Measurements from ENCODE around the gene NXPE3.
A peak's percentile ranks its signal among the peaks of the same experiment; 100 is the strongest.

NXPE3 gene

DNA sequence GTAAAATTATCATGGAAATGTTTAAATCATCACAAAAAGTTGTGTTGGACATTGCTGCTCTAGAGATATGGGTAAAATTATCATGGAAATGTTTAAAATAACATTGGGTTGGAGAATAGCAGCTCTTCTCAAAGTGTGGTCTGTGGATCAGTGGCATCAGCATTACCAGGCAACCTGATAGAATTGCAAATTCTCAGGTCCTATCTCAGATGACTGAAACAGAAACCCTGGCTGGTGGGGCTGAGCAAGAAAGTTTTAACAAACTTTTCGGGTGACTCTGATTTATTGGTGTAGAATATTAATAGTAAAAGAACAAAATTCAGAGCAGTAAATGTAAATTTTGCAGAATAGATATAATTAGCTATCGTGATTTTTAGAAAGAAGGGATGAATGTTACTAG lies 28.9 kb downstream of the NXPE3 start:
- Histone ChIP-seq H3K79me1 (replicated peaks; ENCODE audit: low read length, poor library complexity, severe bottlenecking) (peaks cover 15% of the 10 kb centered on the region), H2BK12ac (ENCODE audit: low read length in 2 of 2) (no peak overlapping the region)
- WGBS: 96% methylated on average over 2 of the region's 2 CpGs

DNA sequence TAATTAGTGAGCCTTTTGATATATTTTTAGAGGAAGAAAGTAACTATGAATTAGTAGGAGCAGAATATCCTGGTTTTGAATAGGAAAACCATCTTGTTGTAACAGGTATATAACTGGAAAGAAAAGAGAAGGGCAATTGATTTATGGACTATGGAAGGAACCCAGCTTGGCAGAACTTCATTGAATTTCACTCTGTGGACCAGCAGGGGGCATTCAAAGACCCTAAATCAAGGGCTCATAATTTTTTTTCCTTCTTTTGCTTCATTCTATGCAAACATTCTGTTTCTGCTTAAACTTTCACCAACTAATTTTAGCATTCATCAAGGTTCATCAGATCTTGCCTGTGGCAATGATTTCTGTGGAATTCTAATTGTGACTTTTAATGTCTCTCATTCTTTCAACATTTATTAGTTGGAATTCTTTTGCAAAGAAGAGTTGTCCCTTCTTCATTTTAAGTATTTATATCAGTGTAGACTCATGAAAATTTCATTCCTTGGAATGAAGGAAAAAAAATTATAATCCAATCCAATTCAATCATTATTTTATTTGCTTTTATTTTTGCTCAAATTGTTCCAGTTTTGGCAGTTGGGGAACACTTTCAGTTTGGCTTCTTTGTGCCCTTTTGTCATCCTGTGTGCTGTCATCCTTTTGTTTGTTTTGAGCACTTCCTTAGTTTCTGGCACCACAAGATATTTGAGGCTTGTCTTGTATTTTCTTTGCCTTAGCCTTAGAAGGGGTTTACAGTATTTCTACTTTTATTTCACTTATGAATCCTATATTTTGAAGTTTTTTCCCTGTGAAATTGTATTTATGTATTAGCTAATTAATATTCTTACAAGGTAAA lies 30.4 kb downstream of the NXPE3 start:
- peak overlapping the region; percentile 54 for H3K9ac ChIP-seq (ENCODE audit: low read length)
- no peak overlapping the region for H2BK12ac ChIP-seq (ENCODE audit: low read length in 2 of 2)
- peaks cover 12% of the 10 kb centered on the region for H3K79me1 ChIP-seq (replicated peaks; ENCODE audit: low read length, poor library complexity, severe bottlenecking)
- H2AK5ac ChIP-seq (ENCODE audit: low read length, severe bottlenecking): no peak overlapping the region
- H3K4me1 ChIP-seq (ENCODE audit: control insufficient read depth, insufficient read depth, low read depth, low read length): peaks cover 3% of the 10 kb centered on the region
- no peak overlapping the region for H3K4me3 ChIP-seq (ENCODE audit: insufficient read depth in 1 of 2, low read depth in 1 of 2, low read length in 2 of 2)
- no peak overlapping the region for H4K91ac ChIP-seq (ENCODE audit: low read length)
- H3K27ac ChIP-seq (ENCODE audit: low read length, poor library complexity, severe bottlenecking): no peak overlapping the region
- H3K23ac ChIP-seq (ENCODE audit: low read length in 2 of 2): no peak overlapping the region
- no peak overlapping the region for H2BK120ac ChIP-seq (ENCODE audit: low read depth, low read length)
- no peaks in the 10 kb centered on the region for H3K27me3 ChIP-seq (ENCODE audit: control insufficient read depth in 1 of 2, insufficient read depth in 1 of 2, low read length in 2 of 2)
- peaks cover 6 to 8% of the 10 kb centered on the region in 2 experiments for H3K36me3 ChIP-seq (ENCODE audit: control insufficient read depth in 1 of 2, insufficient read depth in 2 of 2, low read depth in 1 of 2, low read length in 2 of 2)
- no peak overlapping the region for H2BK5ac ChIP-seq (ENCODE audit: low read depth, low read length, poor library complexity, severe bottlenecking)
- no peak overlapping the region for H3K4me2 ChIP-seq (ENCODE audit: low read length, poor library complexity, severe bottlenecking)
- H3K9me3 ChIP-seq (ENCODE audit: control insufficient read depth, low read length): no peaks in the 10 kb centered on the region
- peak; percentile 63 for DNase-seq
- H3K4ac ChIP-seq (ENCODE audit: low read depth in 1 of 2, low read length in 2 of 2): no peak overlapping the region
- no peak overlapping the region for H3K18ac ChIP-seq (ENCODE audit: low read depth in 1 of 2, low read length in 2 of 2)
- no peak overlapping the region for H2BK15ac ChIP-seq (ENCODE audit: low read depth, poor library complexity, severe bottlenecking)
- no peak overlapping the region for H4K8ac ChIP-seq (ENCODE audit: low read length)
- no peak overlapping the region for H3K14ac ChIP-seq (ENCODE audit: low read length in 2 of 2)
- H2AFZ ChIP-seq (ENCODE audit: low read depth, low read length): no peak overlapping the region

More for the DNA sequence above, 28.9 kb downstream of the NXPE3 start:
- no peak overlapping the region for H3K23ac ChIP-seq (ENCODE audit: low read length in 2 of 2)
- H2BK15ac ChIP-seq (ENCODE audit: low read depth, poor library complexity, severe bottlenecking): no peak overlapping the region
- no peak overlapping the region for H3K9ac ChIP-seq (ENCODE audit: low read length)
- DNase-seq: no peak
- H2AK5ac ChIP-seq (ENCODE audit: low read length, severe bottlenecking): no peak overlapping the region
- H3K27me3 ChIP-seq (ENCODE audit: control insufficient read depth in 1 of 2, insufficient read depth in 1 of 2, low read length in 2 of 2): no peaks in the 10 kb centered on the region
- no peak overlapping the region for H2BK120ac ChIP-seq (ENCODE audit: low read depth, low read length)
- no peak overlapping the region for H4K8ac ChIP-seq (ENCODE audit: low read length)
- no peak overlapping the region for H2AFZ ChIP-seq (ENCODE audit: low read depth, low read length)
- H2BK5ac ChIP-seq (ENCODE audit: low read depth, low read length, poor library complexity, severe bottlenecking): no peak overlapping the region
- H4K91ac ChIP-seq (ENCODE audit: low read length): no peak overlapping the region
- H3K4me2 ChIP-seq (ENCODE audit: low read length, poor library complexity, severe bottlenecking): no peak overlapping the region
- no peak overlapping the region for H3K14ac ChIP-seq (ENCODE audit: low read length in 2 of 2)
- no peak overlapping the region for H3K27ac ChIP-seq (ENCODE audit: low read length, poor library complexity, severe bottlenecking)
- H3K18ac ChIP-seq (ENCODE audit: low read depth in 1 of 2, low read length in 2 of 2): no peak overlapping the region
- H3K4me3 ChIP-seq (ENCODE audit: insufficient read depth in 1 of 2, low read depth in 1 of 2, low read length in 2 of 2): no peak overlapping the region
- H3K4me1 ChIP-seq (ENCODE audit: control insufficient read depth, insufficient read depth, low read depth, low read length): peaks cover 1% of the 10 kb centered on the region
- H3K4ac ChIP-seq (ENCODE audit: low read depth in 1 of 2, low read length in 2 of 2): no peak overlapping the region
- H3K36me3 ChIP-seq (ENCODE audit: control insufficient read depth in 1 of 2, insufficient read depth in 2 of 2, low read depth in 1 of 2, low read length in 2 of 2): peaks cover 12 to 15% of the 10 kb centered on the region in 2 experiments
- no peaks in the 10 kb centered on the region for H3K9me3 ChIP-seq (ENCODE audit: control insufficient read depth, low read length)

DNA sequence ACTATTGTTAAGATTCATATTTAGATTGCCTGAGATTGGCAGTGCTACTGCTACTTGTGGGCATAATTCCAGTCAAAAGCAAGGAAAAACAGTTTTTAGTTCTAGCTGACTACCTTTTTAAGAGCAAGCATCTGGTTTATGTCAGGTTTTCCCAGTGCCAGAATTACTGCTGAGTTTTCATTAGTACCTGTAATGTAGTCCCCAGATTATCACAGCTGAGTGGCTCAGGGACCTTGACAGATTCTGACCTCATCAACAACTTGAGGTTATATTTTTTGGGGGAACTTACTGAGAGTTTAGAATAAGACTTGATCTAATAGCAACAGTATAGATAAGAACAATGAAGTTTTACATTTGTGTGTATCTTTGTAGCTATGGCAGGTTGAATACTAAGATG lies 31.0 kb downstream of the NXPE3 start:
- Histone ChIP-seq H4K91ac (ENCODE audit: low read length) (no peak overlapping the region), H2BK15ac (ENCODE audit: low read depth, poor library complexity, severe bottlenecking) (no peak overlapping the region), H3K79me1 (replicated peaks; ENCODE audit: low read length, poor library complexity, severe bottlenecking) (peaks cover 12% of the 10 kb centered on the region), H3K4me3 (ENCODE audit: insufficient read depth in 1 of 2, low read depth in 1 of 2, low read length in 2 of 2) (no peak overlapping the region), H2BK120ac (ENCODE audit: low read depth, low read length) (no peak overlapping the region), H3K4me2 (ENCODE audit: low read length, poor library complexity, severe bottlenecking) (no peak overlapping the region), H3K23ac (ENCODE audit: low read length in 2 of 2) (no peak overlapping the region), H3K18ac (ENCODE audit: low read depth in 1 of 2, low read length in 2 of 2) (no peak overlapping the region), H3K36me3 (ENCODE audit: control insufficient read depth in 1 of 2, insufficient read depth in 2 of 2, low read depth in 1 of 2, low read length in 2 of 2) (peaks cover 6 to 8% of the 10 kb centered on the region in 2 experiments), H2AFZ (ENCODE audit: low read depth, low read length) (no peak overlapping the region), H3K27me3 (ENCODE audit: control insufficient read depth in 1 of 2, insufficient read depth in 1 of 2, low read length in 2 of 2) (no peaks in the 10 kb centered on the region), H3K4ac (ENCODE audit: low read depth in 1 of 2, low read length in 2 of 2) (no peak overlapping the region), H3K9me3 (ENCODE audit: control insufficient read depth, low read length) (no peaks in the 10 kb centered on the region), H3K4me1 (ENCODE audit: control insufficient read depth, insufficient read depth, low read depth, low read length) (peaks cover 5% of the 10 kb centered on the region), H3K14ac (ENCODE audit: low read length in 2 of 2) (no peak overlapping the region), H2BK5ac (ENCODE audit: low read depth, low read length, poor library complexity, severe bottlenecking) (no peak overlapping the region), H3K27ac (ENCODE audit: low read length, poor library complexity, severe bottlenecking) (no peak overlapping the region), H4K8ac (ENCODE audit: low read length) (no peak overlapping the region), H2AK5ac (ENCODE audit: low read length, severe bottlenecking) (no peak overlapping the region), H2BK12ac (ENCODE audit: low read length in 2 of 2) (no peak overlapping the region), H3K9ac (ENCODE audit: low read length) (peak overlapping the region; percentile 54)
- DNase-seq: peak; percentile 19

DNA sequence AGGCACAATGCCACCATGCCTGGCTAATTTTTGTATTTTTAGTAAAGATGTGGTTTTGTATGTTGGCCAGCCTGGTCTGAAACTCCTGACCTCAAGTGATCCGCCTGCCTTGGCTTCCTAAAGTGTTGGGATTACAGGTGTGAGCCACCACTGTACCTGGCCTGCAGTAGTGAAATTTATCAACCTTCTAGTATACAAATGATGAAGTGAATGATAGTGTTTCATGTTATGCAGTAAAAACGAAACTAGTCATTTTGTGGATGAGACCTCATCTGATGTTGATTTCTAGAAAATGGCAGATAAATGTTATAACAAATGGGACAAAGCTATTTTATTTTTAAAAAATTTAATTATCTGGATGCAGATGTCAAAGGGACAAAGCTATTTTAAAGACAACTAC lies 32.9 kb downstream of the NXPE3 start:
- Histone ChIP-seq H3K79me1 (replicated peaks; ENCODE audit: low read length, poor library complexity, severe bottlenecking) (peaks cover 10% of the 10 kb centered on the region), H2BK15ac (ENCODE audit: low read depth, poor library complexity, severe bottlenecking) (no peak overlapping the region), H3K27me3 (ENCODE audit: control insufficient read depth in 1 of 2, insufficient read depth in 1 of 2, low read length in 2 of 2) (no peaks in the 10 kb centered on the region), H3K4ac (ENCODE audit: low read depth in 1 of 2, low read length in 2 of 2) (no peak overlapping the region), H3K18ac (ENCODE audit: low read depth in 1 of 2, low read length in 2 of 2) (no peak overlapping the region), H2BK12ac (ENCODE audit: low read length in 2 of 2) (no peak overlapping the region), H2BK5ac (ENCODE audit: low read depth, low read length, poor library complexity, severe bottlenecking) (no peak overlapping the region), H2AK5ac (ENCODE audit: low read length, severe bottlenecking) (no peak overlapping the region), H4K91ac (ENCODE audit: low read length) (no peak overlapping the region), H3K9ac (ENCODE audit: low read length) (no peak overlapping the region), H3K4me3 (ENCODE audit: insufficient read depth in 1 of 2, low read depth in 1 of 2, low read length in 2 of 2) (no peak overlapping the region), H3K27ac (ENCODE audit: low read length, poor library complexity, severe bottlenecking) (no peak overlapping the region), H2AFZ (ENCODE audit: low read depth, low read length) (no peak overlapping the region), H4K8ac (ENCODE audit: low read length) (no peak overlapping the region), H3K4me2 (ENCODE audit: low read length, poor library complexity, severe bottlenecking) (no peak overlapping the region), H3K9me3 (ENCODE audit: control insufficient read depth, low read length) (no peaks in the 10 kb centered on the region), H3K4me1 (ENCODE audit: control insufficient read depth, insufficient read depth, low read depth, low read length) (peaks cover 4% of the 10 kb centered on the region), H3K36me3 (ENCODE audit: control insufficient read depth in 1 of 2, insufficient read depth in 2 of 2, low read depth in 1 of 2, low read length in 2 of 2) (peaks cover 5 to 8% of the 10 kb centered on the region in 2 experiments), H3K14ac (ENCODE audit: low read length in 2 of 2) (no peak overlapping the region), H2BK120ac (ENCODE audit: low read depth, low read length) (no peak overlapping the region), H3K23ac (ENCODE audit: low read length in 2 of 2) (no peak overlapping the region)
- no peak for DNase-seq
- WGBS: 83% methylated on average over 1 of the region's 2 CpGs
